Stimulated activated CD4-positive, alpha-beta T cell treated with anti-CD3 and anti-CD28 coated beads, Interleukin-1b, Interleukin-23, amount 100 ng/mL, for 48 hours (primary cell): ENCODE results near the gene TCAF1.
"Not testable (repeated sequence)": the region's sequence is repeated elsewhere in the genome, so short reads cannot be mapped to it uniquely, and the experiment has no call there.

Source experiments
- DNase-seq: peaks from one replicate; pipeline ENCODE4 v3.0.0-alpha.2; 2020

Gene TCAF1

DNA sequence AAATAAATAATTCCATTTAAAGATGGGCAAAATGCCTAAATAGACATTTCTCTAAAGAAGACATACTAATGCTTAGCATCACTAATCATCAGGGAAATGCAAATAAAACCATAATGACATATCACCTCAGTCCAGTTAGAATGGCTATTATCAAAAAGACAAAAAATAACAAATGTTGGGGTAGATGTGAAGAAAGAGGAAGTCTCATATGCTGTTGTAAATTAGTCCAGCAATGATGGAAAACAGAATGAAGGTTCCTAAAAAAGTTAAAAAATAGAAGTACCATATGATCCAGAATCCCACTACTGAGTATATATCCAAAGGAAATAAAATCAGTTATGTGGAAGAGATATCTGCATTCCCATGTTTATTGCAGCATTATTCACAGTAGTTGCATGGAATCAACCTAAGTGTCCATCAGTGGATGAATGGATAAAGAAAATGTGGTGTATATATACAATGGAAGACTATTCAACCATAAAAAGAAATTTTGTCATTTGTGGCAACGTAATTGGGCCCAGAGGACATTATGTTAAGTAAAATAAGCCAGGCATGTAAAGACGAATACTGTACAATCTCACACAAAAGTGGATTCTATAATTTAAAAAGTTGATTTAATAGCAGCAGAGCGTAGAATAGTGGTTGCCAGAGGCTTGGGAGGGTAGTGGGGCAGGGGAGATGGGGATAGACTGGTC is 52.0 kb downstream of the TCAF1 start:
- DNase-seq: no peak

DNA sequence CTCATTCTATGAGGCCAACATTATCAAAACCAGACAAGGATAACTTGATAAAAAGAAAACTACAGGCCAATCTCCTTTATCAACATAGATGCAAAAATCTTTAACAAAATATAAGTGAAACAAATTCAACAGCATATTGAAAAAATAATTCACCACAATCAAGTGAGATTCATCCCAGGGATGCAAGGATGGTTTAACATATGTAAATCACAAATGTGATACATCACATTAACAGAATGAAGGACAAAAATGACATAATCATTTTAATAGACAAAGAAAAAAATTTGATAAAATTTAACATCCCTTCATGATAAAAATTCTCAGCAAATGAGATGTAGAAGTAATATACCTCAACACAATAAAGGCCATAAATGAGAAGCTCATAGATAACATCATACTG is 53.8 kb downstream of the TCAF1 start:
- DNase-seq: no peak

DNA sequence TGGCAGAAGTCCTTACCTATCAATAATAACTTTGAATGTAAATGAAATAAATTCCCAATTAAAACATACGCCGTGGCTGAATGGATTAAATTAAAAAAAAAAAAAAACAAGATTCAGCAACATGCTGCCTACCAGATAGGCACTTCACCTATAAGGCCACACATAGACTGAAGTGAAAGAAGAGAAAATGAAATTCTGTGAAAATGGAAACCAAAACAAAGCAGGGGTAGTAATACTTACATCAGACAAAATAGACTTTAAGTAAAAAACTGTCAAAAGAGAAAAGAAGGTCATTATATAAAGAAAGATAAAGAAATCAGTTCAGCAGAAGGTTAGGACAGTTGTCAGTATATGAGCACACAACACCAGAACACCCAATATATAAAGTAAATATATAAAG is 55.3 kb downstream of the TCAF1 start:
- DNase-seq: no peak

DNA sequence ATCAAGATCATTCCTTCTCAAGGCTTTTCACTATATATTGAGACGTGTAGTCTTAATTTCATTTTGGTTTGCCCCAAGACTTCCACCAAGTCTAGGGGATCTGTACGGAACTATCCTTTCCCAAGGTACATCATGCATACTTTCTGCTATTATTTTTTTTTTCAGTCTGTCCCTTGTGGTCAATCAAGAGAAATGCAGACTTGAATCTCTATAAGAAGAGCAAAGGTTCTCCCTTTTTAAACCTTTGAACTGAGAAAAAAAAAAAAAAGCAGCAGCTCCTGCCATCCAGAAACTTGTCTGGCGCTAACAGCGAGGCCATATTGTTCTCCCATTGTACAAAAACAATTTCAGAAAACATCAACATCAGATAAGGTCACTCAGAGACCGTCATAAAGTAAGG is 60.3 kb downstream of the TCAF1 start:
- not testable (repeated sequence) for DNase-seq

DNA sequence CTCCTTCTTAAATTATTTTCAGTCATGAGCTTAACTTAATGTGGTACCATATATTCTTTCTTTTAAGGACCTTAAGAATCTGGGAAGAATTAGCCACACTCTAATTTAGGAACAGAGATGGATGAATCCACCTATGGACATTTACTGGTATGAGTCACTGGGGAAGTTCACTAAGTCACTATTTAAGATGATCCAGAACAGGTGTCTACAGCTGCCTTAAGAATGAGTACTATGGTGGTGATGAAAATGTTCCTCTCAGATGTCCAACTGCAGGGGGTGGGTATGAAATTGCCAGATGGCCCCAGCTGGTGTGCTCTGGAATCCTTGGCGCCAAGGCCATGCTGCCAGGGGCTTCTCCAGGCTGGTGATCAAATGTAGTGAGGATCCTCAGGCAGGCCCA is 61.9 kb downstream of the TCAF1 start:
- not testable (repeated sequence) for DNase-seq

DNA sequence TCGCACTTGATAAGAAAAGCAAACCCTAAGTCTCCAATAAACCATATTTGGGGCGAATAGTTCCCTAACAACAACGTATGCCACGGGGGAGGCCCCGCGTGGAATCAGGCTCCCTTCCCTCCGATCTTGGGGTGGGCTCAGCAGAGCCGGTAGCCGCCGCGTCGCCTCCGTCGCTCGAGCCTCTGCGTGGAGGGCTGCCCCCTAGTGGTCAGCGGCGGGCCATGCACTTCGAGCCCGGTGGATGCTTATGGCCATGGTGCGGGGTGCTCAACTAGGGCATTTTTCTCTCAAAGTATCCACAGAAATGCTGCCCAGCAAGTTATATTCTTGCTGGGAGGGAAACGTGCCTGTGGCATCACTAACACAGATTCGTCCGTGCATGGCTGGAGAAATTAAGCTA is 64.8 kb downstream of the TCAF1 start:
- DNase-seq: peak; percentile 91

DNA sequence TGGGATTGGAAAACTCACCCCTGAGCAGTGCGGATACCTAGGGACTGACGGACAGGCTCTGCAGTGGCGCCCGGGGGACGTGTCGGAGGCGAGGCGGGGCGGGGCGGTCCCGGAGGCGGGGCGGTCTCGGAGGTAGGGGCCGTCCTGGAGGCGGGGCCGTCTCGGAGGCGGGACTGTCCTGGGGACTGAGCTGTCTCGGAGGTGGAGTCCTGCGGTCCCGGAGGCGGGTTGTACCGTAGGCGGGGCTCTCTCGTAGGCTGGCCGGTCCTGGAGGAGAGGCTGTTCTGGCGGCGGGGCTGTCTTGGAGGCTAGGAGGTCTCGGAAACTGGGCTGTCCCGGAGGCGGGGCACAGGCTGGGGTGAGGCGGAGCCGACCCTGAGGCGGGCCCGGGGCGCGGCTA is 65.4 kb downstream of the TCAF1 start:
- peak; percentile 92 for DNase-seq

DNA sequence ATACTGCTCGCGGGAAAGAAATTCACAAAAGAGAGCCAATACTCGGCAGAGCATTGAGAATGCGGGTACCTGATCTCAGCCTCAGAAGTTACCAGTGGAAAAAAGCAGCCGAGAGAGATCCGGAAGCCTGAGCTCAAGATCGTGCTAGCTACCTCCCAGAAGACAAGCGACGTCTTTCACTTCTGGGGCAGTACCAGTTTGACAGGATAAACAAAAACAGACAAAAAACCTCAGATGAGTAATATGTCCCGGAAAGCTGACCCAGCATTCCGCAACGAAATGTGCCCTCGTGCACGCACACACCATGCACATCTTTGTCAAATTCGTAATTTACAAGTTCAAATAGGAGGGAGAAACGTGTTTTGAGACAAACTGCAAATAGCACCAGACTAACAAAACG is 65.9 kb downstream of the TCAF1 start:
- DNase-seq: not testable (repeated sequence)

DNA sequence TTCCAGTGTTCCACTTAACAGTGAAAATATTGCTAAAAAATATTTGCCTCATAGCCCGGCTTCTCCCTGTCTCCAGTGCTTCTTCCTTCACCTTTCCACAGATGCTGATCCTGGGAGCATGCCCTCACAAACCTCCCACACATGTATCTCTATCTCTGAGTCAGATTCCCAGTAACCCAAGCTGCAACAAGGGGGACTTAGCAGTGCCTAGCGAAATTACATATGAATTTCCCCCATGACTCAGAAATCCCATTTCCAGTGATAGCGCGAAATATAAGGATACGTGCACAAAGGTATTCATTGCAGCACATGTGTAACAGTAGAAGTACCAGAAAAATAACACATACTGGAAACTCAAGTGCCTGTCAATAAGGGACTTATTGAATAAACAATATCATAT is 75.4 kb downstream of the TCAF1 start:
- DNase-seq: not testable (repeated sequence)

DNA sequence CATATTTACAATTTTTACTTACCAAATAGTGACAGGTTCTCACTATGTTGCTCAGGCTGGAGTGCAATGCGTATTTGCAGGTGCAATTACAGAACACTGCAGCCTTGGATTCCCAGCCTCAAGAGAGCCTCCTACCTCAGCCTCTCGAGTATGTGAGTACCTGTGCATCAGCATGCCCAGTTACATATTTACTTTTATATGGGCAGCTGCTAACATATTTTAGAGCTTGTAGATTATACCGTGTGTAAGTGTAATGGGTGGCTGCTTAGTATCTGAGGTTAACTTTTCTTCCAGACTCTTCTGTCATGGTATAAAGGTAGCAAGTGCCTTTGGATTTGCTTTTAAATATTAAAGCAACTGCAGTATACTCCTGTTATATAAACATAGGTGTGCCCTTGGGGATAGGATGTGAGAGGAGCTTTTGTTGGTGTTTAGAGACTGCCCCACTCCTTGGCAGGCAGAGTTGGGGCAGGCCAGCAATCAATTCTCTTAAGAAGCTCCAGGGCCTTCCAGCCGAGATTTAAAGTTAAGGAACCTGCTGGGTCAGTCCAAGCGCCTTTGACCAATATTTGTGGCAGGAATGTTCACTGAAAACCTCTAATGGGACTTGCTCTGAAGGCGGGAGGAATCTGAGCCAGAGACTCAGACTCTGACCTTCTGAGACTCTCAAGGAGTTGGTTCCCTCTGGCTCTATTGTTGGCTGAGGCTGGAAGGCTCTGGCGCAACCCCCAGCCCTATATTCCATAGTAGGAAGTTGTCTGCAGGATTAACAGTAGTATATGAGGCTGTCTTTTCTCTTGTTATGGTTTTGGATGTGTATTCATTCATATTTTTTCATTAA is 77.5 kb downstream of the TCAF1 start:
- not testable (repeated sequence) for DNase-seq

DNA sequence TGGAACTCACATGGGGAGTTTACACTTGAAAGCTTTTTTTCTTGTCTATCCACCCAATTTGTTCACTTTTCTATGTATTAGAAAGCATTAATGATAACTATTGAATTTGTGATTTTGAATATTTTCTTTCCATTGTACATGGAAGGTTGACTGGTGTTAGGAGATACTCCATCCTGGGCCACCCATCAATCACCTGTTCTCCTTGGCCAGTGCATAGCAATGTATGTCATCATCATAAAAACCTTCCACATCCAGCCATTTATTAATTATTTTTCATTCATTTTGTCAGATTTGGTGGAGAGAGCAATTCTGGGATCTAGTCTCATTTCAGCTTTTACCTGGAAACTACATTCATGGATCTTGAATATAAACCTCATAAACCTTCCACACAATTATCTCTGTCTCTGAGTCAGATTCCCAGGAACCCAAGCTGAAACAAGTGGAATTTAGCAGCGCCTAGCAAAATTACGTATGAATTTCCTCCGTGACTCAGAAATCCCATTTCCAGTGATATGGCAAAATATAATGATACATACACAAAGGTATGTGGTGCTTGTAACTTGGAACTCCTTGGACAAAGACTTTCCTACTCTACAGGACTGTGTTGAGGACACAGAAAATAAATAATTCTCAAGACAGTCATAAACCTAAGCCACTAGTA is 78.2 kb downstream of the TCAF1 start:
- not testable (repeated sequence) for DNase-seq

DNA sequence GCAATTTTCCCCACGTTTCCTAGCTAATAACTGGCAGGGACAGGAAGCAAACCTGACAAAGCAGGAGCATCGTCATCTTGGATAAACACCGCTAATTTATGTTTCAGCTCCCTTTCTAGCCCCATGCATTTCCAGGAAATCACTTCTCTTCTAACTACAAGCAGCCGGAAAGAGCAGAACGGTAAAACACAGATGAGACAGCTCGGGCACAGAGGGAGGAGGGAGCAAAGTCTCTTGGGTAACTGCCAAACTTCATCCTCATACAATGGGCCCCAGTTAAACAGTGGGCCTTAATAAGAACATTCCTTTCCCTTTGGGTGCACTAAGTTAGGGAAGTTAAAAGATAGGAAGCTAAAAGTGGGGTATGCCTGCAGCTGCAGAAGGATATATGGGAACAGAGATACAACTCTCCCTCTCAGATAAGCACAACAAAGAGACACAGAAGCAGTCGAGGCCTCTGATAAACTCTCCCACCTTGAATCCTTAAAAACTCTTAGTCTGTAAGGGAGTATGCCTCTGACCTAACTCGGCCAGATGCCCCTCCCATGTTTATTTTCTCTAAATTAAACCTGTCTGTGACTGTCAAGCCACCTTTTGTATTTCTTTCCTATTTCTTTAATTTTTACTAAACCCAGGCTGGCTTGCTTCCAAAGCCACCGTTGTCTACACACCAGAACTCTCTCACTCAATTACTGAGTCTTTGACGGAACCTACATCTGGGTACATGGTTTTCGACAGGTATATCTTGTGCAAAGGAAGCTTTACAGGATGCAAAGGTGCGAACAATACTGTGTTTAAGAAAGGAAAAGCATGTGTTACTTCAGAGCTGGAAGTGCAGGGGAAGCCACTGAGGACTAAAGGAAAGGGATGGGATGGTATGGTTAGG is 80.3 kb downstream of the TCAF1 start:
- DNase-seq: not testable (repeated sequence)

DNA sequence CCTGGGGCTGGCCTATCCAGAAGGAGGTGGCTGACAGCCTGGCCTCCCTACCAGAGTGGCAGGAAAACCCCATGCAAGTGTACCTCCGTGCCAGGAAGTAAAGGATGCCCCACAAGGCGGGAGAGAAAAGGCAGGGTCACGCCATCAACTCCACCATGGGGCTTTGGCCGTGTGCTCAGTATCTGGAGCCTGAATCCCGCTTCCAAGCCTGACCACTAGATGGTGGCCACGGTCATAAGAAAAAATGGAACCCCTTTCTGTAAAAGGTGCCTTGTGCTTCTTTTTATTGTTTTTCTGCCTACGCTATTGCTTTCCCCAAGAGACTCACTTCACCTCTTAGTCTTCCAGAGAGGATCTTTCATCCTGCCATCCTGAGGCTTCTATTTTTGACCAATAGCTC is 84.1 kb downstream of the TCAF1 start:
- DNase-seq: not testable (repeated sequence)

DNA sequence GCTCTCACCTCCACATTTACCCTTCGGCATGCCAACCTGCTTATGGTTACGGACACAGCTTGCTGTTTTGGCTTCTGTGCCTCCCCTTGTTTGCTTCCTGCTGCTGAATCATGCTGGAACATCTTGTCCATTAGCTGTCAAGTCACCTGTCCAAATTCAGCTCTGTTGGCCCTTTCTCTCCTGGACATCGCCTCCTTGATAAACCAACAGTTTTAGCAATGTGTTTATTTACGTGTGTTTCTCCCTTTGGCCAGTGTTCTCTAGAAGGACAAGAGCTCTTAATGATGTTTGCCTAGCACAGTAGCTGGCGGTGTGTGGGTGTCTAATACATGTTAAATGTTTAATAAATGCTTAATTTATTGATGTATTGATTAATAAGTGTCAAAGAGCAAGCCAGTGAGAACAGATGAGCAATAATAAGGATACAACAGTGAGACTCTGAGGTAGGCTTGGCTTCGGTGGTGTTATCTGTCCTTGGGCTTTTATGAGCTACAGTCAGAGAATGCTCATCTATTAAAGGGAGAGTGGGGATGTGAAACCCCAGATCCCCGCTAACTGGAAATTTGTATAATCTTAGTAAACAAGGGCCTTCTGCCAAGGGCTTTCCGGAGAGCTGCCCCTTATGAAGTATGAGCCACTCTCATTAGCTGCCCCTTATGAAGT is 85.4 kb downstream of the TCAF1 start:
- DNase-seq: not testable (repeated sequence)

DNA sequence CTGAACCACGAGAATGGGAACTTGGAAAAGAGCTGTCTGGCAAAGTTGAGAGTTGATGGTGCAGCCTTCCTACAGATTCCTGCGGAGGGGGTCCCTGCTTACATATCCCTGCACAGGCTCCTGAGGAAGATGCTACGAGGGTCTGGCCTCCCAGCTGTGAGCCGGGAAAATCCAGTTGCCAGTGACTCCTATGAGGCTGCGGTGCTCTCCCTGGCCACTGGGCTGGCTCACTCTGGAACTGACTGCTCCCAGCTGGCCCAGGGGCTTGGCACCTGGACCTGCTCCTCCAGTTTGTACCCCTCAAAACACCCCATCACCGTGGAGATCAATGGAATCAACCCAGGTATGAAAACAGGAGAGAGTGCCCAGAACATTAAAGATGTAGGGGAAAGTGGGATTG is 91.3 kb downstream of the TCAF1 start:
- DNase-seq: not testable (repeated sequence)

DNA sequence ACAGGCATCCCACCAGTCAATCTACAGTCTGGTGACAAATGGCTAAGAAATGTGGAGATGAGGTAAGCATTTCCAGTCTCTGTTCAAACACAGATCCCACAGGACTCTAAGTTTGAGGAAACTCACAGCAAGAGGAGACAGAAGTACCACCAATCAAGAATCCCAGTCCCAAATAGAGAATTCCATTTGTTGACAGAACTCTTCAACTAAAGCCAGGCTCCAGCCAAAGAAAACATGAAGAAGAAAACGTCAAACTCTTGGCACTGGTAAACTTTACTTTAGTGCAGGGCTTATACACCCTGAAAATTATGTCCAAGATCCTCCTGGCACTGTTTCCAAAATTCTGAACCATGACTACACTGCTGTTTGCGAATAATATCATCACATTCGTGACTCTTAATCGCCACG is 95.3 kb downstream of the TCAF1 start:
- DNase-seq: not testable (repeated sequence)
